HG02623 (cell line): ENCODE results near the gene PRAMEF6.
"Not testable (repeated sequence)": the region's sequence is repeated elsewhere in the genome, so short reads cannot be mapped to it uniquely, and the experiment has no call there.

Experiments
- ATAC-seq: cut with Tn5 transposase; IDR thresholded peaks from one replicate; pipeline ENCODE4 v1.9.1; 2021; ENCODE audit warnings: moderate library complexity; ENCODE audit not compliant: unreplicated experiment

PRAMEF6 gene

DNA sequence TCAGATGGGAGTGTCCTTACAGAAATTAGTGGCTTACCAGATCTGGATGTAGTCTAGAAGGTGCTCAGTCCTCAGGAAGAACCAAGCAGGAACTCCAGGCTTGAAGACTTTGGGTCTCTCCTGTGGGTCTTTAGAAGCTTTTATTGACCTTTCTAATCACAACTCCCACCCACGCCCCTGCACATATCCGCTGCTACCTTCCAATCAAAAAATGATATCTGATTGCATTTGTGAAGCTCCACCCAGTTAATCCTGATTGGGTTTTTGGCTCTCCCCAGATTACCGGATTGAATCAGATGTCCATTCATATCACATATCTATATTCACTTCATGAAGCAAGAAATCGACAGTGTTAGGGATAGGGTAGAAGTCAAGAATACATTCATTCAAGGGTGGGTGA lies at the start of gene PRAMEF6:
Gene PRAMEF6 (minus strand): TSS at position 101 of the 400 bp plus-strand sequence. CDS start 5,062 bp downstream, outside the sequence.
- ATAC-seq: not testable (repeated sequence)

- not testable (repeated sequence) for ATAC-seq
Measured at GRCh38 chr1:12924368-12924767, 23.0 kb downstream of the PRAMEF6 start.

- ATAC-seq: not testable (repeated sequence)
Measured at GRCh38 chr1:12921749-12922148, 25.6 kb downstream of the PRAMEF6 start.

DNA sequence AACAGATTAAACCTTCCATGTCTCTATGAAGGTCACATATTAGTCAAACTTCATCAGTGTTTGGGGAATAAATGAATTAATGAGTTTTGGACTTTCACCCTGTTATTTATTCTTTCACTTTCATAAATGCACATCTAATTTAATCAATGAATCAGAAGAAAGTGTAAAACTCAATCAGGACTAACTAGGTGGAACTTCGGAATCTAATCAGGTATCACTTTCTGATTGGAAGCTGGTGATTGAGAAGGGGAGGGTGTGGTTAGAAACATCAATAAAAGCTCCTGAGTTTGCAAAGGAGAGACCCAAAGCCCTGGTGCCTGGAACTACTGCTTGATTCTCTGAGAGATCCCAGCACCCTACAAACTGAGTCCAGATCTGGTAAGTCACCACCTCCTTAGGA lies 31.1 kb downstream of the PRAMEF6 start, which contains the start of gene PRAMEF7:
Gene PRAMEF7 (plus strand): TSS at position 301 of the 400 bp plus-strand sequence. CDS start 1,083 bp downstream, outside the sequence.
- ATAC-seq: not testable (repeated sequence)

- ATAC-seq: not testable (repeated sequence)
Measured at GRCh38 chr1:12903793-12904572, 43.4 kb downstream of the PRAMEF6 start.

DNA sequence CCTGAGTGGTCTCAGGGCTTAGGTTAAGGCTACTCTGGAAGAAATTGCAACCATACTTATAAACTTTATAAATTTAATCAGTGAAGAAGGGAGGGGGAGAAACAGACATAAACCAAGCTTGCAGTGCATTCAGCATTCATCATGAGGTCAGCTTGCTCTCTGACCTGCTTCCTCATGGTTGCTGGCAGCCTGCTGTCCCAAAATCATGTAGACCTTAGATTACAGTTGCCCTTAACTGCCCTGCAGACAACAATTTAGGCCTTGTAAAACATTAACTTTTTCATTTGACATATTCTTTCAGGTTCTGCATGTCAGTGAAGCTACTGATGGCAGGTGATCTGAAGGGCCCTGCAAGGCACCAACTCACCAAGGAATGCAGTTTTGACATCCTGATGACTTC lies 48.2 kb downstream of the PRAMEF6 start:
- not testable (repeated sequence) for ATAC-seq

- not testable (repeated sequence) for ATAC-seq
Measured at GRCh38 chr1:12898170-12898569, 49.2 kb downstream of the PRAMEF6 start, which contains the start of gene PRAMEF10. Gene PRAMEF10 (minus strand): TSS chr1:12898270. CDS start chr1:12895847, 2,423 bp downstream.
